Astrocyte of the spinal cord (primary cell): ENCODE measurements around the gene ZNF285.
"Not testable (repeated sequence)": the region's sequence is repeated elsewhere in the genome, so short reads cannot be mapped to it uniquely, and the experiment has no call there.

Source experiments
- DNase-seq: peaks from one replicate; pipeline ENCODE4 v3.0.0; 2011; ENCODE audit warnings: low read depth, low spot score
- H3K4me3 ChIP-seq: 2 replicates; pipeline ENCODE4 v1.5.1; 2011; ENCODE audit warnings: low read depth, mild to moderate bottlenecking, low read length, moderate library complexity
- CTCF ChIP-seq: IDR thresholded peaks from 2 replicates; pipeline ENCODE4 v1.5.1; 2012; ENCODE audit warnings: low read depth, mild to moderate bottlenecking, low read length, inconsistent platforms
- in situ Hi-C: cut with HindIII; loops from 2 replicates; pipeline ENCODE4 v1.10.0; 2017; ENCODE audit warnings: low sequenced_read_pairs

ZNF285 gene

GRCh38 chr19:44344255-44344654 is 57.2 kb downstream of the ZNF285 start:
- in situ Hi-C loops, result no loop called here
- no peak for DNase-seq
- TF ChIP-seq CTCF, result no peak
- H3K4me3 ChIP-seq, result no peak overlapping the region

GRCh38 chr19:44341794-44342193 is 59.6 kb downstream of the ZNF285 start:
- no peak for DNase-seq
- H3K4me3 ChIP-seq, result no peak overlapping the region
- in situ Hi-C loops, result no loop called here
- TF ChIP-seq CTCF, result no peak

- H3K4me3 ChIP-seq, in situ Hi-C loops, DNase-seq: not testable (repeated sequence)
These were observed 66.8 kb downstream of the ZNF285 start for GRCh38 chr19:44334639-44335038.
